Peyer's patch (tissue), 4 donors: ENCODE results near the gene SERPINH1. TPM values are rescaled to one million over a fixed set of nuclear protein-coding genes. Genes with fewer than 3 reads are reported as not detected.

Source experiments
- DNase-seq, 3 donors: peaks; one replicate each; pipeline ENCODE4 v3.0.0-alpha.2; 2017 to 2019
- H3K27ac ChIP-seq, 4 donors: fragments of 200-600 bp; sonication (generic); one replicate each; pipeline ENCODE4 v1.5.1; 2016 to 2019
- H3K27me3 ChIP-seq, 2 donors: fragments of 200-600 bp; sonication (generic); one replicate each; pipeline ENCODE4 v1.5.1; 2019
- H3K36me3 ChIP-seq, 3 donors: fragments of 200-600 bp; sonication (generic); one replicate each; pipeline ENCODE4 v1.5.1; 2016 to 2019
- H3K4me1 ChIP-seq, 4 donors: fragments of 200-600 bp; sonication (generic); one replicate each; pipeline ENCODE4 v1.5.1; 2016 to 2019
- H3K4me3 ChIP-seq, 4 donors: fragments of 200-600 bp; sonication (generic); 1 replicate in 3 of 4; 2 replicates in 1 of 4; pipeline ENCODE4 v1.5.1; 2016 to 2019; ENCODE audit warnings: mild to moderate bottlenecking in 1 of 4
- H3K9me3 ChIP-seq, 4 donors: fragments of 200-600 bp; sonication (generic); one replicate each; pipeline ENCODE4 v1.5.1; 2016 to 2019; ENCODE audit warnings: mild to moderate bottlenecking in 1 of 4
- CTCF ChIP-seq, 6 experiments: fragments of 450-650 bp in 4 of 6; fragments of 200-600 bp in 2 of 6; sonication (generic) in 1 of 6; IDR thresholded peaks; one replicate each; pipeline ENCODE4 v1.5.1; 2017 to 2019; ENCODE audit warnings: antibody characterized with exemption in 6 of 6, mild to moderate bottlenecking in 3 of 6, moderate library complexity in 1 of 6
- POLR2A ChIP-seq, 2 donors: fragments of 450-650 bp; IDR thresholded peaks; one replicate each; pipeline ENCODE4 v1.5.1; 2017; ENCODE audit warnings: antibody characterized with exemption in 2 of 2, mild to moderate bottlenecking in 2 of 2, moderate library complexity in 2 of 2
- total RNA-seq, 4 donors: library from RNA; depleted of rRNA; stranded (reverse); fragments of >200 nt; gene quantifications; one replicate each; pipeline ENCODE4 v1.1.0, GENCODE V29; 2016

Gene SERPINH1
- total RNA-seq, 4 donors from 2014 or later = 35.4 to 50.9 (median 43.4) TPM

- no peak for DNase-seq
- H3K36me3 ChIP-seq = no peaks in the 10 kb centered on the region
- no peak overlapping the region for H3K27ac ChIP-seq
- no peaks in the 10 kb centered on the region for H3K27me3 ChIP-seq
- H3K4me1 ChIP-seq = peaks cover 0 to 17% (median 0%) of the 10 kb centered on the region in 4 donors
- TF ChIP-seq CTCF (IDR thresholded peaks at IDR 0.05) (no peak), POLR2A (IDR thresholded peaks at IDR 0.05) (no peak)
- no peak overlapping the region for H3K4me3 ChIP-seq
- no peaks in the 10 kb centered on the region for H3K9me3 ChIP-seq
Observed at GRCh38 chr11:75527938-75528735, 33.9 kb upstream of the SERPINH1 start.

GRCh38 chr11:75530577-75530976 is 31.5 kb upstream of the SERPINH1 start:
- Histone ChIP-seq H3K27ac (no peak overlapping the region), H3K4me3 (no peak overlapping the region), H3K9me3 (no peaks in the 10 kb centered on the region), H3K36me3 (no peaks in the 10 kb centered on the region), H3K27me3 (no peaks in the 10 kb centered on the region), H3K4me1 (peaks cover 0 to 8% (median 0%) of the 10 kb centered on the region in 4 donors)
- TF ChIP-seq CTCF (IDR thresholded peaks at IDR 0.05) (no peak), POLR2A (IDR thresholded peaks at IDR 0.05) (no peak)
- no peak for DNase-seq

GRCh38 chr11:75531325-75531724 is 30.7 kb upstream of the SERPINH1 start:
- TF ChIP-seq CTCF (IDR thresholded peaks at IDR 0.05) (no peak), POLR2A (IDR thresholded peaks at IDR 0.05) (no peak)
- Histone ChIP-seq H3K36me3 (no peaks in the 10 kb centered on the region), H3K27ac (no peak overlapping the region), H3K4me3 (no peak overlapping the region), H3K4me1 (peaks cover 0 to 3% (median 0%) of the 10 kb centered on the region in 4 donors), H3K27me3 (no peaks in the 10 kb centered on the region), H3K9me3 (no peaks in the 10 kb centered on the region)
- no peak for DNase-seq

- H3K4me1 ChIP-seq = no peaks in the 10 kb centered on the region
- DNase-seq = peak; percentile 69 to 92 (median 79)
- H3K27ac ChIP-seq = no peak overlapping the region
- TF ChIP-seq CTCF (IDR thresholded peaks at IDR 0.05) = peak; percentile 70 to 94 (median 88)
- no peak for TF ChIP-seq POLR2A (IDR thresholded peaks at IDR 0.05)
- no peaks in the 10 kb centered on the region for H3K27me3 ChIP-seq
- no peak overlapping the region for H3K4me3 ChIP-seq
- H3K36me3 ChIP-seq = no peaks in the 10 kb centered on the region
- no peaks in the 10 kb centered on the region for H3K9me3 ChIP-seq
Observed at GRCh38 chr11:75532200-75533048, 29.6 kb upstream of the SERPINH1 start.

GRCh38 chr11:75533896-75534258 is 28.2 kb upstream of the SERPINH1 start:
- DNase-seq = no peak
- no peaks in the 10 kb centered on the region for H3K4me1 ChIP-seq

More at GRCh38 chr11:75533896-75534258, 28.2 kb upstream of the SERPINH1 start:
- Histone ChIP-seq H3K36me3 (no peaks in the 10 kb centered on the region), H3K27ac (peak overlapping the region in 1 of 4 donors; percentile 50), H3K27me3 (no peaks in the 10 kb centered on the region), H3K4me3 (no peak overlapping the region), H3K9me3 (no peaks in the 10 kb centered on the region)
- TF ChIP-seq POLR2A (IDR thresholded peaks at IDR 0.05) (no peak), CTCF (IDR thresholded peaks at IDR 0.05) (no peak)
